Glomerular endothelial cell (primary cell): ENCODE results near the gene LNP1. TPM values are rescaled to one million over a fixed set of nuclear protein-coding genes. Genes with fewer than 3 reads are reported as not detected.
"Not testable (repeated sequence)": the region's sequence is repeated elsewhere in the genome, so short reads cannot be mapped to it uniquely, and the experiment has no call there.

Experiments used
- DNase-seq: peaks from one replicate; pipeline ENCODE4 v3.0.0-alpha.2; 2011; ENCODE audit warnings: low read depth, low spot score; ENCODE audit errors: extremely low read depth
- total RNA-seq: library from RNA; depleted of rRNA; stranded (reverse); fragments of >200 nt; gene quantifications from 2 replicates; pipeline ENCODE4 v1.2.3, GENCODE V29; 2015

Gene LNP1
- total RNA-seq, 1 donor from 2014 or later = 0.41 TPM

GRCh38 chr3:100468676-100469075 lies 67.3 kb downstream of the LNP1 start:
- DNase-seq = no peak

- no peak for DNase-seq
Observed at GRCh38 chr3:100470951-100471350, 69.6 kb downstream of the LNP1 start.

- no peak for DNase-seq
Observed at GRCh38 chr3:100471444-100471843, 70.1 kb downstream of the LNP1 start.

- not testable (repeated sequence) for DNase-seq
Observed at GRCh38 chr3:100477851-100478360, 76.6 kb downstream of the LNP1 start.

- DNase-seq = not testable (repeated sequence)
Observed at GRCh38 chr3:100478521-100478920, 77.2 kb downstream of the LNP1 start.

- DNase-seq = no peak
Observed at GRCh38 chr3:100480081-100480480, 78.7 kb downstream of the LNP1 start.

GRCh38 chr3:100482176-100482575 lies 80.8 kb downstream of the LNP1 start:
- DNase-seq = no peak

- DNase-seq = no peak
Observed at GRCh38 chr3:100483529-100483928, 82.2 kb downstream of the LNP1 start.

GRCh38 chr3:100486808-100487207 lies 85.5 kb downstream of the LNP1 start:
- DNase-seq = no peak

- DNase-seq = no peak
Observed at GRCh38 chr3:100489118-100489517, 87.8 kb downstream of the LNP1 start.

- DNase-seq = peak; percentile 51
Observed at GRCh38 chr3:100492059-100493006, 91.0 kb downstream of the LNP1 start, which contains the start of gene TMEM45A. Gene TMEM45A, plus strand, starts transcription at chr3:100492619. Its CDS starts 62,593 bp downstream, at chr3:100555212.

GRCh38 chr3:100496711-100497261 lies 95.4 kb downstream of the LNP1 start:
- DNase-seq = no peak

GRCh38 chr3:100499651-100500050 lies 98.3 kb downstream of the LNP1 start:
- no peak for DNase-seq

- DNase-seq = no peak
Observed at GRCh38 chr3:100500320-100500880, 99.1 kb downstream of the LNP1 start.

- no peak for DNase-seq
Observed at GRCh38 chr3:100503448-100503847, 102.1 kb downstream of the LNP1 start.

Other genes with a start within 250 kb of the LNP1 start
- gene TBC1D23, start 140.5 kb upstream of the LNP1 start, total RNA-seq = 18.5 and 24.4 TPM in 2 replicates
- 16.9 and 20.3 TPM in 2 replicates for gene NIT2, start 66.8 kb upstream of the LNP1 start, total RNA-seq
- 26.2 and 33.3 TPM in 2 replicates for gene TOMM70, start 450 bp upstream of the LNP1 start, total RNA-seq
- gene TMEM45A, start 91.1 kb downstream of the LNP1 start, total RNA-seq = 4.2 and 16.1 TPM in 2 replicates
- gene ADGRG7, start 208.1 kb downstream of the LNP1 start, total RNA-seq = not detected in 2 replicates